Measurements from ENCODE around the gene EFTUD2. TPM values are rescaled to one million over a fixed set of nuclear protein-coding genes. Genes with fewer than 3 reads are reported as not detected.

Gene EFTUD2
- total and polyA plus RNA-seq, 2 donors (not counting 1 experiment from before 2014, with no cell fraction given), result 43.2 to 133 TPM

- DNase-seq (peak; percentile 73), ATAC-seq (ENCODE audit: low read depth) (peak; percentile 88)
- Histone ChIP-seq H3K4me2 (replicated peaks; ENCODE audit: low read depth, low read length, poor library complexity, severe bottlenecking) (peak overlapping the region; percentile 31), H3K9ac (ENCODE audit: low read length) (no peak overlapping the region), H4K20me1 (ENCODE audit: control insufficient read depth, insufficient read depth, low read length, poor library complexity, severe bottlenecking) (no peaks in the 10 kb centered on the region), H2AFZ (ENCODE audit: insufficient read depth, low read depth, low read length, poor library complexity, severe bottlenecking) (peak overlapping the region; percentile 30), H3K27me3 (replicated peaks in 1 of 4; ENCODE audit: control extremely low read depth in 1 of 4, control insufficient read depth in 3 of 4, insufficient read depth in 4 of 4, low read length in 3 of 4) (peaks cover 0 to 33% (median 6%) of the 10 kb centered on the region in 4 experiments), H3K79me2 (ENCODE audit: control insufficient read depth, insufficient read depth, low read length) (no peaks in the 10 kb centered on the region), H3K4me3 (ENCODE audit: control extremely low read depth in 1 of 5, extremely low read depth in 1 of 5, insufficient read depth in 1 of 5, low read depth in 2 of 5, low read length in 4 of 5) (no peak overlapping the region), H3K27ac (ENCODE audit: low read length in 2 of 2) (no peak overlapping the region), H3K36me3 (replicated peaks in 1 of 2; ENCODE audit: control extremely low read depth in 1 of 2, control insufficient read depth in 1 of 2, extremely low read depth in 1 of 2, insufficient read depth in 2 of 2, low read length in 1 of 2) (no peaks in the 10 kb centered on the region), H3K4me1 (ENCODE audit: control insufficient read depth in 2 of 2, insufficient read depth in 2 of 2, low read length in 2 of 2) (peaks cover 10 to 13% of the 10 kb centered on the region in 2 donors), H3K9me3 (ENCODE audit: control extremely low read depth in 1 of 3, control insufficient read depth in 2 of 3, insufficient read depth in 1 of 3, low read length in 2 of 3) (no peaks in the 10 kb centered on the region)
- Mint-ChIP-seq H3K4me3 (no peak overlapping the region), H3K27ac (no peak overlapping the region), H3K4me1 (peaks cover 12% of the 10 kb centered on the region), H3K9me3 (ENCODE audit: insufficient read depth) (no peaks in the 10 kb centered on the region), H3K27me3 (peaks cover 8% of the 10 kb centered on the region)
- no peak for TF ChIP-seq EZH2 (IDR thresholded peaks at IDR 0.05; ENCODE audit: borderline replicate concordance, insufficient read depth, low read depth, low read length, poor library complexity, severe bottlenecking)
- peak; percentile 61 for TF ChIP-seq CTCF (IDR thresholded peaks at IDR 0.05)
- WGBS (ENCODE audit: insufficient coverage), result 17% methylated on average over 7 of the region's 9 CpGs
- CTCF ChIA-PET, result interaction anchor here (0.6 to 6.0 kb wide), 19 partner anchors 9 to 277 kb away, joined by 3 to 95 read pairs (median 4); partner anchors contain the start of gene ACBD4
- POLR2A ChIA-PET, result interaction anchor here (1.2 kb wide), 1 partner anchor 228 kb away, joined by 11 read pairs; the partner anchor contains the start of gene HEXIM1
- intact Hi-C loops (cut with micrococcal nuclease), result loop anchor here (1.0 kb wide), 2 partner anchors 102 to 212 kb away; partner anchors contain the start of gene PLCD3
Observed at GRCh38 chr17:44919885-44920564, 20.8 kb upstream of the EFTUD2 start.

- Histone ChIP-seq H4K20me1 (ENCODE audit: control insufficient read depth, insufficient read depth, low read length, poor library complexity, severe bottlenecking) (no peaks in the 10 kb centered on the region), H3K27me3 (replicated peaks in 1 of 4; ENCODE audit: control extremely low read depth in 1 of 4, control insufficient read depth in 3 of 4, insufficient read depth in 4 of 4, low read length in 3 of 4) (peaks cover 0 to 33% (median 6%) of the 10 kb centered on the region in 4 experiments), H3K36me3 (replicated peaks in 1 of 2; ENCODE audit: control extremely low read depth in 1 of 2, control insufficient read depth in 1 of 2, extremely low read depth in 1 of 2, insufficient read depth in 2 of 2, low read length in 1 of 2) (no peaks in the 10 kb centered on the region), H3K9me3 (ENCODE audit: control extremely low read depth in 1 of 3, control insufficient read depth in 2 of 3, insufficient read depth in 1 of 3, low read length in 2 of 3) (no peaks in the 10 kb centered on the region), H3K4me2 (replicated peaks; ENCODE audit: low read depth, low read length, poor library complexity, severe bottlenecking) (no peak overlapping the region), H3K79me2 (ENCODE audit: control insufficient read depth, insufficient read depth, low read length) (no peaks in the 10 kb centered on the region), H2AFZ (ENCODE audit: insufficient read depth, low read depth, low read length, poor library complexity, severe bottlenecking) (no peak overlapping the region), H3K27ac (ENCODE audit: low read length in 2 of 2) (no peak overlapping the region), H3K9ac (ENCODE audit: low read length) (no peak overlapping the region), H3K4me3 (ENCODE audit: control extremely low read depth in 1 of 5, extremely low read depth in 1 of 5, insufficient read depth in 1 of 5, low read depth in 2 of 5, low read length in 4 of 5) (no peak overlapping the region), H3K4me1 (ENCODE audit: control insufficient read depth in 2 of 2, insufficient read depth in 2 of 2, low read length in 2 of 2) (peaks cover 10 to 13% of the 10 kb centered on the region in 2 donors)
- Mint-ChIP-seq H3K4me3 (no peak overlapping the region), H3K9me3 (ENCODE audit: insufficient read depth) (no peaks in the 10 kb centered on the region), H3K4me1 (peaks cover 12% of the 10 kb centered on the region), H3K27ac (no peak overlapping the region), H3K27me3 (peaks cover 10% of the 10 kb centered on the region)
- POLR2A ChIA-PET, result no interaction called here
- CTCF ChIA-PET, result interaction anchor here (1.0 to 6.0 kb wide), 10 partner anchors 8 to 179 kb away, joined by 3 to 95 read pairs (median 4); a partner anchor contains a TSS
- no peak for ATAC-seq (ENCODE audit: low read depth)
- no peak for DNase-seq
- WGBS (ENCODE audit: insufficient coverage), result 81% methylated on average over 2 of the region's 2 CpGs
- intact Hi-C loops (cut with micrococcal nuclease), result no loop called here
- TF ChIP-seq CTCF (IDR thresholded peaks at IDR 0.05), result no peak
- TF ChIP-seq EZH2 (IDR thresholded peaks at IDR 0.05; ENCODE audit: borderline replicate concordance, insufficient read depth, low read depth, low read length, poor library complexity, severe bottlenecking), result no peak
Observed at GRCh38 chr17:44919411-44919810, 20.2 kb upstream of the EFTUD2 start.

Data from B cell (primary cell).